Activated naive CD4-positive, alpha-beta T cell (primary cell): Measurements from ENCODE around the gene KLHL17.
"Not testable (repeated sequence)": the region's sequence is repeated elsewhere in the genome, so short reads cannot be mapped to it uniquely, and the experiment has no call there.

ENCODE experiments used
- DNase-seq, 4 experiments: peaks; one replicate each; lab custom pipeline; 2025; lab: John Stamatoyannopoulos, UW

Gene KLHL17

DNA sequence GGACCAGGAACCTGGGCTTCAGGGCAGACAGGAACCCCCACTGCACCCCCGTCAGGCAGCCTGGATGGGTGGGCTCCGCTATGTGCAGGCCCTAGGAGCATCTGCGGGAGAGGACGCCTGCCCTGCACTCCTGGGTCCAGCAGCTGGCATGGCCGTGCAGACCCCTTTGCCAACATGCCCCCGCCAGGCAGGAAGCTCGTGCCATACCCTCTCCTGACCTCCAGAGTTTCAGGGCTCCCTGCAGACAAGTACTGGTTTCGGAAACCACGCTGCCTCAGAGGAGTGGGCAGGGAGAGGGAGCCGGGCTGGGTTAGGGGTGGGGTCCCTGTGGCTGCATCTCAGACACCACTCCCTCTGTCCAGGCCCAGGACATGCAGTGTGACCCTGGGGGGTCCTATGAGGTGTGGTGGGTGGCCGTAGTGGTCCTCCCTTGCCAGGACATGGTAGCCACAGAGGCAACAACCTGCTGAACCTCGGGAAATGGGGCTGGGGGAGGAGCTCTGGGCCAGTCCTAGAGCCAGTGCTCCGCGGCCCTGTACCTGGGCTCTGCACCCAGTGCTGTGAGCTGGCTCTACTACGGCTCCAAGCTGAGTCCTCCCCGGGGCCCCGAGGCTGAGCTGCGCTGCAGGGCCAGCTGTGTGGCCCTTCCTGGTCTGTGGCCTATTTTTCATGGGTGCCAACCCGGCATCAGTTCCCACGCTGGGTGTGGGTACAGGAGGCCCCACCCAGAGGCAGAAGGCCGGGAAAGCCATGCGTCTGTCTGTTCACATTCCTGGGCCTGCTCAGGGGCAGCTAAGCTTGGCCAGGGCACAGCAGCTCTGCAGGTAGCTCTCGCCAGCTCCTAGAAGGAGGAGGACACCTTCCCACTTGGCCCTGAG, 7.3 kb downstream of the KLHL17 start:
- DNase-seq = no peak

DNA sequence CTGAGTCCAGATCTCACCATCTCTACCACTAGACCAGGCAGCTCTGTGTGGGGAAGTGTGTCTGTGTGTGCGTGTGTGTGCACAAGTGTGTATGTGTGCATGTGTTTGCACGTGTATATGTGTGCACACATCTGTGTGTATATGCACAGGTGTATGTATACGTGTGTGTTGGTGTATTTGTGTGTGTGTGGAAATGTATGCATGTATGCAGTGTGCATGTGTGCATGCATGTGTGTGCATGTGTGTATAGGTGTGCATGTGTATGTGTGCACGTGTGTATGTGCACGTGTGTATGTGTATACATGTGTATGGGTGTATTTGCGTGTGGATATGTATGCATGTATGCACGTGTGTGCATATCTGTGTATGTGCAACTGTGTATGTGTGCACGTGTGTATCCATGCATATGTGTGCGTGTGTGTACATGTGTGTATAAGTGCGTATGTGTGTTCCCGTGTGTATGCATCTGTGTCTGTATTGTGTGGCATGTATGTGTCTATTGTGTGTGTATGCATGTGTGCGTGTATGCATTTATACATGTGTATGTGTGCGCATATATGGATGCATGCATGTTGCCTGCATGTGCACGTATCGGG, 9.0 kb downstream of the KLHL17 start:
- no peak for DNase-seq

DNA sequence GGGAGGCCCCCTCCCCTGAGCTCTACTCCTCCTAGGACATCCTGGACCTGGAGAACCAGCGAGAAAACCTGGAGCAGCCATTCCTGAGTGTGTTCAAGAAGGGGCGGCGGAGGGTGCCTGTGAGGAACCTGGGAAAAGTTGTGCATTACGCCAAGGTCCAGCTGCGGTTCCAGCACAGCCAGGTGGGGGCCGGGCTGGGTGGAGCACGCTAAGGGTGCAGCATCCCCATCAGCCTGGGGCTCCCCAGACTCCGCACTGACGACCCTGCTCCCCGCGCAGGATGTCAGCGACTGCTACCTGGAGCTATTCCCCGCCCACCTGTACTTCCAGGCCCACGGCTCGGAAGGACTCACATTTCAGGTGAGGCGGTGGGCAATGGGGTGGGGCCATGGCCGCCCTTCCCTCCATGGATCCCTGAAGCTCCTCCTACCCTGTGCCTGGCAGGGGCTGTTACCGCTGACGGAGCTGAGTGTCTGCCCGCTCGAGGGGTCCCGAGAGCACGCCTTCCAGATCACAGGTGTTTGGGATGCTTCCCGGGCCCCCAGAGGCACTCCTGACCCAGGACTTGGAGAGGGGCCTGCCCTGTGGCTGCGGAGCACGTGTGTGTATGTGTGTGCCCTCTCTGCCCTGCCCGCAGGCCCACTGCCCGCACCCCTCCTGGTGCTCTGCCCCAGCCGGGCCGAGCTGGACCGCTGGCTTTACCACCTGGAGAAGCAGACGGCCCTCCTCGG, 10.0 kb downstream of the KLHL17 start:
- DNase-seq = no peak

DNA sequence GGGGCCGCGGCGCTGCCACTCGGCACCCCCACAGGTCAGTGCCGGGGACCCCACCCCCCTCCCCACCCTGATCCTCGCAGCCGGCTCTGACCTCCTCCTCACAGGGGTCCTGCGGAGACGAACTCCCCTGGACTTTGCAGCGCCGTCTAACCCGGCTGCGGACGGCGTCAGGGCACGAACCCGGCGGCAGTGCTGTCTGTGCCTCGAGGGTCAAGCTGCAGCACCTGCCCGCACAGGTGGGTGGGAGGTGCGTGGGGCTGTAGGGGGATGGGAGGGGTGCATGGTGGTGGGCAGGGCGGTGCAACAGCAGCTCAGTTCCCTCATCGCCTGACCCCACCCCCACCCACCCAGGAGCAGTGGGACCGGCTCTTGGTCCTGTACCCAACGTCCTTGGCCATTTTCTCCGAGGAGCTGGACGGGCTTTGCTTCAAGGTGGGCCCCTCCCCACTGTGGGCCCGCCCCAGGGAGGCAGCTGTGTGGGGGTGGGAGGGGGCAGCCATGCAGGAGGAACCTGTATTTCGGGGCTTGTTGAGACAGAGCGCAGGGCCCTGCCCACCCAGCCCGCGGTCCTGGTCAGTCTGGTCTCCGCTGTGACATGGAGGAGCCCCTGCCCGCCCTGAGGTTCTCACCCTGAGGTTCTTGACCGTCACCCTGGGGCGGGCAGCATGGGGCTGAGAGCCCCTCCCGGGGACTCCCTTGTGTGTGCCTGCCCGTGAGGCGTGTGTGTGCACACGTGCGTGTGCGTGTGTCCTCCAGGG, 10.8 kb downstream of the KLHL17 start:
- no peak for DNase-seq

DNA sequence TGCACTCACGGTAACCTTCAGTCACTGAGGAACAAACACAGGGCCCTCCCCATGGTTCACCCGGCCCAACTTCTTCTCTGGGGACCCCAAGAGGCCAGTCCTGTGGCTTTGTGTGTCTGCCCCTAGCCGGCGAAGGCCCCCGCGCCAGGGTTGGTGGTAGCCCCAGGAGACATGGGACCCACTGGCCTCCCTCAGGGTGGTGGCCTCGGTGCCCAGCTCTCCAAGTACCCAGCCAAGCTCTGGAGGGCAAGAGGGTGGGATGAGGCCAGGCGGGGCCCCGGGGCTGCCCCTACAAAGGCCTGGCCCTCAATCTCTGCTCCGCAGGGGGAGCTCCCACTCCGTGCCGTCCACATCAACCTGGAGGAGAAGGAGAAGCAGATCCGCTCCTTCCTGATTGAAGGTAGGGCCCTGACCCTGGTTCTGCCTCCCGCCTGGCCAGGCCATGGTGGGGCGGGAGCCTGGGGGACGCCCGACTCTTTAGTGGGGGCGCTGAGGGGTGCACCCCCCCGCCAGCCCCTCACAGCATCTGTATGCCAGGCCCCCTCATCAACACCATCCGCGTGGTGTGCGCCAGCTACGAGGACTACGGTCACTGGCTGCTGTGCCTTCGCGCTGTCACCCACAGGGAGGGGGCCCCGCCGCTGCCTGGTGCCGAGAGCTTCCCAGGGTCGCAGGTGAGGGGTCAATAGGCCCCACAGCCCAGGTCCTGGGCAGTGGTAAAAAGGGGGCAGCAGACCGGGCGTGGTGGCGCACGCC, 11.5 kb downstream of the KLHL17 start:
- DNase-seq = no peak

DNA sequence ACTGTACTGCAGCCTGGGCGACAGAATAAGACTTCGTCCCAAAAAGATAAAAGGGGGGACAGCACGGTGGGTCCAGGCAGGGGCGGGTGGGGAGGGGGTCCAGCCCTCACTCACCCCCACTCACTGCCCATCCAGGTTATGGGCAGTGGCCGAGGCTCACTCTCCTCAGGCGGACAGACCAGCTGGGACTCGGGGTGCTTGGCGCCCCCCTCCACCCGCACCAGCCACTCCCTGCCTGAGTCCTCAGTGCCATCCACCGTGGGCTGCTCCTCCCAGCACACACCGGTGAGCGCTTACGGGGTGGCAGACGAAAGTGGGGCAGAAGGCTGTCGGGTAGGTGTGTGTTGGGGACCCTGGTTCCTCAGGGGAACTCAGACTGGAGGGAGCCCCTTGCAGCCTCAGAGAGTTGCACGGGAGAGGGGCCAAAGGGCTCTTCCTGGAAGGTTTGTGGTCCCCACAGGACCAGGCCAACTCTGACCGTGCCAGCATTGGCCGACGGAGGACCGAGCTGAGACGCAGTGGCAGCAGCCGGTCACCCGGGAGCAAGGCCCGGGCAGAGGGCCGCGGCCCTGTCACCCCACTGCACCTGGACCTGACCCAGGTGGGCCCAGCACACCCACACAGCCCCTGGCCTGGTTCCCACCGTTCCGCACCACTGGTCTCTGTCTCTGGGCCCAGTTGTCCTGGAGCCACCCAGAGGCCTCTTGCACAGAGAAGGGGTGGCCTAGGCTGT, 12.5 kb downstream of the KLHL17 start:
- no peak for DNase-seq

DNA sequence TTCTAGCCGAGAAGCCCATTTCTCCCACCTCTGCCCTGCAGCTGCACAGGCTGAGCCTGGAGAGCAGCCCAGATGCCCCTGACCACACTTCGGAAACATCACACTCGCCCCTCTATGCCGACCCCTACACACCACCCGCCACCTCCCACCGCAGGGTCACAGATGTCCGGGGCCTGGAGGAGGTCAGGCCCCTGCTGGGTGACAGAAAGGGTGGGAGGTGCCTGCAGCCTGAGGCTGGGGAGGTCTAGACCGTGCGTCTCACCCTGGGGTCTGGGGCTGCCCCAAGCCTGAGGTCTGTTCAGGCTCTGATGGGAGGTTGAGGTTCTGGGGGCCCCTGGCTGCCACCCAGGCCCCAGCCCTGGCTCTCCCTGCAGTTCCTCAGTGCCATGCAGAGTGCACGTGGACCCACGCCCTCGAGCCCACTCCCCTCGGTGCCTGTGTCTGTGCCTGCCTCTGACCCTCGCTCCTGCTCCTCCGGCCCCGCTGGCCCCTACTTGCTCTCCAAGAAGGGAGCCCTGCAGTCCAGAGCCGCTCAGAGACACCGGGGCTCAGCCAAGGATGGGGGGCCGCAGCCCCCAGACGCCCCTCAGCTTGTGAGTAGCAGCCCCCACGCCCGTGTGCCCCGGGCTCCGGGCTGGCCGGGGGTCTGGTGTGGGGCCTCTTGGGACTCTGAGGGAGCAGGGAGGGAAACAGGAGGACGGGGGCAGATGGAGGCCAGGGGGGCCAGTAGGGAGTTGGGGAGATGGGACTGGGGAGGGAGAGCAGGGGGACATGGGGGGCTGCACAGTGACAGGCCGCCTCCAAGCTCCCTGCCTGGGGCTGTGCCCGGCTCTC, 13.3 kb downstream of the KLHL17 start:
- no peak for DNase-seq

DNA sequence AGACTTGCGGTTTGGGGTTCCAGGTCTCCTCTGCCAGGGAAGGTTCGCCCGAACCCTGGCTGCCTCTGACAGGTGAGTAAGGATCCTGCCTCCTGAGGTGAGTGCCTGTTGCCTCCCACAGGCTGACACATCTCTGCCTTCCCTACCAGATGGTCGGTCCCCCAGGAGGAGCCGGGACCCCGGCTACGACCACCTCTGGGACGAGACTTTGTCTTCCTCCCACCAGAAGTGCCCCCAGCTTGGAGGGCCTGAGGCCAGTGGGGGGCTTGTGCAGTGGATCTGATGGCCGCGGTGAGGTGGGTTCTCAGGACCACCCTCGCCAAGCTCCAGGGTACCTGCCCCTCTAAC, 13.9 kb downstream of the KLHL17 start:
- DNase-seq = no peak

DNA sequence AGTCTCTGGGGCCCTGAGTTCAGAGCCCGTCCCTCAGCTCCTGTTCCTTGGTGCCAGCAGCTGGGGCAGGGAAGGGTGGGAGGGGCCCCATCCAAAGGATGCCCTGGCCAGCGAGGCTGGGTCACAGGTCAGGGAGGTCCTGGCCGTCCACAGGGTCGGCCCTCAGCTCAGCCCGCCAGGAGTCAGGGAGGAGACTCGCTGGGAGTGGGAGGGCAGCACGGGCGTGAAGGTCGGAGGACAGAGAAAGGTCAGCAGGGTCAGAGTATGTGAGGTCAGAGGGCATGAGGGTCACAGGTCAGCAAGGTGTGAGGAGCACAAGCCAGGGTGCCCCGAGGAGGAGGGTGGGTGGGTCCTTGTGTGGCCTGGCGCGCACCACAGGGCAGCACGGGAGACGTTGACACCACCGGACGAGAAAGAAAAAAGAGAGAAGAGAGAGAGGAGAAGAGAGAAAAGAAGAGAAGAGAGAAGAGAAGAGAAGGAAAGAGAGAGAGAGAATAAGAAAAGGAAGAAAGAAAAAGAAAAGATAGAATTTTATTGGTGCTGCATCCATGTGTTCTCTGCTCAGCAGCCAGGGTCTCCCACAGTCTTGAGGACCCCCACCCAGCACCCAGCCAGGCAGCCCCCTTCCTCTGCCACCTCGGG, 14.4 kb downstream of the KLHL17 start:
- DNase-seq = no peak

DNA sequence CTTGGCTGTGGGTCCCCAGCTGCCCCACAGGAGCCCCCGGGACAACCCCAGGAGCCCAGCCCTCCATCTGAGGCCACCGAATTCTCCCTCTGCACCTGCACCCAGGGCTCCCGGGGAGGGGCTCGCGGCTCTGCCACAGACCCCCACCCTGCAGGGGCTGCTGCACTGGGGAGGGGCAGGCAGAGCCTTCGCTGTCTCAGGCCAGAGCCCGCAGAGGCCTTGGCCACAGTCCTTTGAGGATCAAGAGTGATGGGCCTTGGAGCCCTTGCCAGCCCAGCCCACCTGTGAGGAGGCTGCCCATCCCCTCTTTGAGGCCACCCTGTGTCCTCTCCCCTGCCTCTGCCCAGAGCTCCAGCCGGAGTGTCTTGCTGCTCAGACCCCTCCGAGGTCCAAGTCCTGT, 15.0 kb downstream of the KLHL17 start:
- no peak for DNase-seq

DNA sequence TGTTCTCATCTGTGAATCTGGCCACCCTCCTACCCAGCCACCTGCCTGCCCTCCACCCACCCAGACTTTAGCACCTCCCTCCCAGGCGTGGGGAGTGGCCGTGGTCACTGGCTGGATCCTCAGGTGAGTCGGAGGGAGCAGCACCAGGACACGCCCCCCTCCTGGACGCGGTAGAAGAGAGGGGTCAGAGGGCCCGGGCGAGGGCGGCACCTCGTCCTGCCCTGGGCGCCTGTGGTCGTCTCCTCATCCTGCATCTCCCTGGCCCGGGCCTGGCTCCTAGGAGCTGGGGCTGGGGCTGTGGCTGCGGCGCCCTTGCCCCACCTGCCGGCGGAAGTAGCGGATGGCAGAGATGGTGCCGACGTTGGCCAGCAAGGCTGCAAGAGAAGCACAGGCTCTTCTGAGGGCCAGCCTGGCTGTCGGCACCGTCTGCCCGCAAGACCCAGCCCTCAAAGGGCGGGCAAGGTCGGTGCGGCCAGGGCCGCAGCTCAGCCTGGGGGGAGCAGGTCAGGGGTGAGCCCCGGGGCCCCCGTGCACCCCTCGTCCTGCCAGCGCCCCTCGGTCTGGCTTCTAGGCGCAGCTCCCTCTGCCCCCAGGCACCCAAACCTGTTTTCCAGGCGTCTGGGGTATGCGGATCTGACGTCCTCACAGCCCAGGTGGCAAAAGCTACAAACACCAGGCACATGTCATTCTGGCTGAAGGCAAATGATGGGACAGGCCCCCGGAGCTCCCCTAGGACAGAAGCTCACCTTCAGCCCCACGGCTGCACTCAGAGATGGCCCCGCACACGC, 15.7 kb downstream of the KLHL17 start:
- DNase-seq = peak in 2 of 4 experiments; percentile 42 to 63

DNA sequence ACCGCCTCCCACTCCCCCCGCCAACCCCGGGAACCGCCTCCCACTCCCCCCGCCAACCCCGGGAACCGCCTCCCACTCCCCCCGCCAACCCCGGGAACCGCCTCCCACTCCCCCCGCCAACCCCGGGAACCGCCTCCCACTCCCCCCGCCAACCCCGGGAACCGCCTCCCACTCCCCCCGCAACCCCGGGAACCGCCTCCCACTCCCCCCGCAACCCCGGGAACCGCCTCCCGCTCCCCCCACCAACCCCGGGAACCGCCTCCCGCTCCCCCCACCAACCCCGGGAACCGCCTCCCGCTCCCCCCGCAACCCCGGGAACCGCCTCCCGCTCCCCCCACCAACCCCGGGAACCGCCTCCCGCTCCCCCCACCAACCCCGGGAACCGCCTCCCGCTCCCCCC, 16.4 kb downstream of the KLHL17 start:
- DNase-seq = not testable (repeated sequence)

DNA sequence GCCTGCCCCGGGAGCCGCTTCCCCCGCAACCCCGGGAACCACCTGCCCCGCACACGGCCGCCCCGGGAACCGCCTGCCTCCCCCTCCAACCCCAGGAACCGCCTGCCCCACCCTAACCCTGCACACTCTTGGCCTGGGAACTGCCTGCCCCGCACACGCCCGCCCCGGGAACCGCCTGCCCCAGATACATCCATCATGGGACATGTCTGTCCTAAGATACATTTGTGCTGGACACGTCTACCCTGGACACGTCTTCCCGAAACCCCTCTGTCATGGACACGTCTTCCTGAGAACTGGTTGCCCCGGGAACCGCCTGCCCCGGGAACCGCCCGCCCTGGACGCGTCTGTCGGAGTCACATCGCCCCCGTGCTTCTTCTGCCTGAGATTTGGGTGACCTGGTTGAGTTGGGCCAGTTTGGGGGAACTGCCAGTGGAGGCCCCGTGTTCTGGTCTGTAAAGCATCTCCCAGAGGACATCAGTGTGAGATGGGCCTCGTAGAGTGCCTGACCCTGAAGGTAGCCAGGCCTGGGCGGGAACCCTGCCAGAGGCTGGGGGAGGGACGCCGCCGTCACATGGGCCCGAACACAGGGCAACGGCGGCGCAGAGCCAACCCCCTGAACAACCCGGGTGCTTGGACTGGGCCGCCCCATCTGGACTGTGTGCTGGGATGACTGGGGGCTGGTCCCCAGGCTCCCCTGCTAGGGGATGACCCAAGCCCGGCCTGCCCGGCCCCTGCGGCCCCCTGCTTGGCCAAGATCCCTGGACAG, 17.9 kb downstream of the KLHL17 start:
- DNase-seq = no peak

DNA sequence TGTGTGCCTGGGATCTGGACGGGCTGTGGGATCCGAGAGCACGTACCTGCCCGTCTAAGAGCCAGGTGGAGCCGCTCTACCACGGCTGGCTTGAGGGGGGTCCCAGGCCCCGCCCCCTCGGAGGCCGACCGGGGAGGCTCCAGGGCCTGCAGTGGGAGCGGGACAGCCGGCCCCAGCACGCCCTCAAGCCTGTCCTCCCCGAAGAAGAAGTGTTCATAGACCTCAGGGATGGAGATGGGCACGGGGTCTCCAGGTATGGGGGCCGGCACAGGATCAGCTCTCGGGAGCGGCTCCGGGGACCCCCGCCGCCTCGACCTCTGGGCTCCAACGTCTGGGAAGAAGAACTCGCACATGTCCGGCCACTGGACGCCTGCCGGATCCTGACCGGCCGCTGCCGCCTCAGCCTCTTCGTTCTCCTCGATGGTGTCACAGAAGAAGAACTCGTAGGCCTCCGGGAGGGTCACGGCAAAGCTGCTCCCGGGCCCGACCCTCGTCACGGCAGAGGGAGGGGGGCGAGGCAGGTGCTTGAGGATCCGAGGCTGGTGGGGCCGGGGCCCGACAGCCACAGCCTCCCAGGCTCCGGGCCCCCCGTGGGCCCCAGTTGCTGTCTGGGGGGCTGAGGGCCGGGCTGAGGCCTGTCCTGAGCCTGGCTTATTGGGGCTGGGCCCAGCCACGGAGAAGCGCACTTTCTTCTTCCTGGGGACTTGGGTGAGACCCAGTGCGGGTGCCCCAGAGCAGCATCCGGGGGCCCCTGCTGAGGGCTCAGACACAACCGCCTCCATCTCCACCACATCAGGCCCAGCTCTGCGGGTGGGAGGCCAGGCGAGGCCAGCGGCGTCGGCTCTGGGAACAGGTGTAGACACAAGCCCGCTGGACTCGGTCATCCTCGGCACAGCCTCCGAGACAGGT, 18.7 kb downstream of the KLHL17 start:
- DNase-seq = no peak

DNA sequence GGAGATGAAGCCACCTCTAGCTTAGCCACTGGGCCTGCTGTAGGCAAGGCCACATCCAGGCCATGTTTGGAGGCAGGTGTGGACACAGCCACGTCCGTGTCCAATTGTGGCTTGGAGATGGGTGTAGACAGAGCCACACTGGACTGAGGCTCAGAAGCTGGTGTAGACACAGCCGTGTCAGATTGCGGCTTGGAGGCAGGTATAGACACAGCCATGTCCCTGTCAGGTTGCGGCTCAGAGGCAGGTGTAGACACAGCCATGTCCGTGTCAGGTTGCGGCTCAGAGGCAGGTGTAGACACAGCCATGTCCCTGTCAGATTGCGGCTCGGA, 19.3 kb downstream of the KLHL17 start:
- no peak for DNase-seq

DNA sequence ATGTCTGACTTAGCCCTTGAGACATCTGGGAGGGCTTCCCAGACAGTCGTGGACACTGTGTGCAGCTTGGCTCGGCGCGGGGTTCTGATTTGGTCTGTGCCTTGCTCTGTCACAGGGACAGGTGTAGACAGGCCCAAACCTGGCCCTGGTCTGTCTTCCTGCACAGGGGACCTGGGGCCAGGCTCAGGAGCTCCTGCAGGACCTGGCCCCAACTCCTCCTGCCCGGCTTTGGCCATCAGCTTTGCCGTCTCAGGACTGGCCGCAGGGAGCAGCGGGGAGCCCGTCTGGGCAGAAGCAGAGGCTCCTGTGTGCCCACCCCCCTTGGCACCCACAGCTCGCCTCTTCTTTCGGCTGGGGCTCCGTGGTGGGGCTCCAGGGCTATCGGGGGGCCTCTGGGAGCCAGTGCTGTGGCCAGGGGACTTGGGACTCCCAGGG, 19.8 kb downstream of the KLHL17 start:
- no peak for DNase-seq
